Medulla oblongata (tissue), 1 donor: ENCODE results near the gene PSMB9.

ENCODE experiments used
- DNase-seq: peaks from one replicate; pipeline ENCODE4 v3.0.0-alpha.2; 2015; ENCODE audit errors: extremely low spot score

The PSMB9 gene

GRCh38 chr6:32905078-32905477, 51.1 kb downstream of the PSMB9 start:
- DNase-seq = no peak

- DNase-seq = no peak
Observed at GRCh38 chr6:32906539-32906938, 52.5 kb downstream of the PSMB9 start.

- DNase-seq = no peak
Observed at GRCh38 chr6:32908897-32909296, 54.9 kb downstream of the PSMB9 start.
